Left lobe of liver (tissue), 2 donors: ENCODE measurements around the gene TAF1. TPM values are rescaled to one million over a fixed set of nuclear protein-coding genes. Genes with fewer than 3 reads are reported as not detected.
"Not testable (repeated sequence)": the region's sequence is repeated elsewhere in the genome, so short reads cannot be mapped to it uniquely, and the experiment has no call there.

Experiments used
- ATAC-seq: fragments of 200-7000 bp; cut with Tn5 transposase; one replicate; pipeline ENCODE4 v1.9.1; 2020; ENCODE audit warnings: mild to moderate bottlenecking, moderate library complexity
- DNase-seq: peaks from one replicate; pipeline ENCODE4 v3.0.0-alpha.2; 2020; ENCODE audit warnings: low spot score
- total RNA-seq: library from RNA; stranded (reverse); gene quantifications from one replicate; pipeline ENCODE4 v1.2.1, GENCODE V29; 2021
- donor health status: DM: no; HTN: no; CAD: no; lungs with moderate emphysema.
- donor health status: DM: no; HTN: yes; CAD: no.

The TAF1 gene
- total RNA-seq, 1 donor from 2014 or later = 13.2 TPM

DNA sequence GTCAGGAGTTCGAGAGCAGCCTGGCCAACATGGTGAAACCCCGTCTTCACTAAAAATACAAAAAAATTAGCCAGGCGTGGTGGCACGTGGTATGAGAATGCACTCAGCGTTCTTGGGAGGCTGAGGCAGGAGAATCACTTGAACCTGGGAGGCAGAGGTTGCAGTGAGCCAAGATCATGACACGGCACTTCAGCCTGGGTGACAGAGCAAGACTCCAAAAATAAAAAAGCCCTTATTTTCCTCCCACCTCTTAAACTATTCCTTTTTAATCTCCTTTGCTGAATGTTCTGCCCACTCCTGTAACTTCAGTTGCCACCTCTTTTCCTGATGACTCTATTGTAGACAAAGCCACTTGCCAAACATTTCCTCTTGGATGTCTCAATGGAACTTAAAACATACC, 72.6 kb downstream of the TAF1 start:
- DNase-seq (no peak), ATAC-seq (no peak)

DNA sequence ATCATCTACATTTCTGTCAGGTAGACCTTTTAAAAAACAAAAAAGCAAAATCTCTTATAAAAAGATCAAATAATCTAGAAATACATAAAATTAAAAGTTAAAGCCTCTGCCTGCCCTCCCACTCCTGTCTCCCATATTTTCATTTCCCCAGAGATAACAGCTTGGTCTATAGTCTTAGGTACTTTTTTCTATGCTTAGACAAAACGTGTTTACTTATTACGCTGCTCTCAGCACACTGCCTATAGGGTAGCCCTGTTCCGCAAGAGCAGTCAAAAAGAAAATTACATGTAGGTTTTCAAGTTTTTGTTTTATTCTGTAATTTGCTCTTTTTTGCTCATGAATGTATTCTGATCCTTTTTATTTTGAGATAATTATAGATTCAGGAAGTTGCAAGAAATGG, 73.3 kb downstream of the TAF1 start:
- ATAC-seq (no peak), DNase-seq (no peak)

DNA sequence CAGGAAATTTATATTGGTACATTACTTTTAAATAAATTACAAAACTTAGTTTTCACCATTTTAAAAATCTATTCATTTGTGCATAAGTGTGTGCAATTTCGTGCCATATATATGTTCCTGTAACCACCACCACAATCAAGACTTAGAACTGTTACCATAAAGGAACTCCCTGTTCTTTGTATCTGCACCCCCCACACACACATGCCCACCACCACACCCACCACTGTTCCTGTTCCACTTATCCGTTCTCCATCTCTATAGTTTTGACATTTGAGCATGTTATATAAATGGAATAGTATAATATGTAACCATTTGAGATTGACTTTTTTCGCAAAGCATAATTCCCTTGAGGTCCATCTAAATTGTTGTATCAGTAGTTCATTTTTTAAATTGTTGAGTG, 73.7 kb downstream of the TAF1 start:
- no peak for ATAC-seq
- DNase-seq = no peak

DNA sequence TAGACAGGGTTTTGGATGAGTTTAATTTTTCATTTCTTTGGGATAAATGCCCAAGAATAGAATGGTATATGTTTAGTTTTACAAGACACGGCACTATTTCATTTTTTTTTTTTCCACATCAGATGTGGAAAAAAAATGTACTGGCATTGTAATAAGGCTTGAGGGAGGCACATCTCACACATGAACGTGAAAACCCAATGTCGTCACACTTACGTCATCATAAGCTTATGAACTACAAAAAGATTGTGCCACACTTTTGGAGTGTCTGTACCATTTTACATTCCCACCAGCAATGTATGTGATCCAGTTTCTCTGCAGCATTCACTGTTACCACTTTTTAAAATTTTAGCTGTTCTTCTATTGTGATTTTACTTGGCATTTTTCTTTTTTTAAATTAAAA, 74.2 kb downstream of the TAF1 start:
- no peak for ATAC-seq

DNA sequence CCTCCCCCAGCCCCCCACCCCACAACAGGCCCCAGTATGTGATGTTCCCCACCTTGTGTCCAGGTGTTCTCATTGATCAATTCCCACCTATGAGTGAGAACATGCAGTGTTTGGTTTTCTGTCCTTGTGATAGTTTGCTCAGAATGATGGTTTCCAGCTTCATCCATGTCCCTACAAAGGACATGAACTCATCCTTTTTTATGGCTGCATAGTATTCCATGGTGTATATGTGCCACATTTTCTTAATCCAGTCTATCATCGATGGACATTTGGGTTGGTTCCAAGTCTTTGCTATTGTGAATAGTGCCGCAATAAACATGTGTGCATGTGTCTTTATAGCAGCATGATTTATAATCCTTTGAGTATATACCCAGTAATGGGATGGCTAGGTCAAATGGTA, 75.7 kb downstream of the TAF1 start:
- DNase-seq, ATAC-seq: not testable (repeated sequence)

More for the DNA sequence above, 74.2 kb downstream of the TAF1 start:
- DNase-seq = no peak

DNA sequence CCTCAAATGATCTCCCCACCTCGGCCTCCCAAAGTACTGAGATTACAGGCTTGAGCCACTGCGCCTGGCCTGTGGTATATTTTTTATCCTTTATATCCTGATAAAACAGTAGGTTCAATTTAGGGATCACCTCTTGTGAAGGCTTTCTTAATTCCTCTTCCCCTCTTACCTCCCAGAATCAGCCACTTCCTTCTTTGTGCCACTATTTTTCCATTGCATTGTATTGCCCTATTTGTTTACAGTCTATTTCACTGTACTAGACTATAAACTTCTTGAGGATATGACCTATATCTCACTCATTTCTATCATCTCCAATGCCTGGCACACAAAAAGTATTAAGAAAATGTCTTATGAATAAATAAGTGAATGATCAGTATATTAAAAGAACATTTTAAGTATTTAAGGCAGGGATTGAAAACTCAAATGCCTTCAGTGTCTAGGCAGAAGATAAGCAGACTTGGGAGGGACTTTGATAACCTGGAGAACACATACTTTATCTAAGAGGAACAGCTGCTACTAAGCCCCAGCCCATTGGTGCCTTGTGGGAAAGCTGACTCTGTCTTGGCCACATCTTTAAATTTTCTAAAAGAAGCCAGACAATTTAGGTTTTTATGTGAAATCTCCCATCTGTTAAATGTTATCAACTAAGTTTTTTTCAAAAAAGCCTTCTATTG, 84.4 kb downstream of the TAF1 start:
- DNase-seq = no peak
- ATAC-seq = no peak

DNA sequence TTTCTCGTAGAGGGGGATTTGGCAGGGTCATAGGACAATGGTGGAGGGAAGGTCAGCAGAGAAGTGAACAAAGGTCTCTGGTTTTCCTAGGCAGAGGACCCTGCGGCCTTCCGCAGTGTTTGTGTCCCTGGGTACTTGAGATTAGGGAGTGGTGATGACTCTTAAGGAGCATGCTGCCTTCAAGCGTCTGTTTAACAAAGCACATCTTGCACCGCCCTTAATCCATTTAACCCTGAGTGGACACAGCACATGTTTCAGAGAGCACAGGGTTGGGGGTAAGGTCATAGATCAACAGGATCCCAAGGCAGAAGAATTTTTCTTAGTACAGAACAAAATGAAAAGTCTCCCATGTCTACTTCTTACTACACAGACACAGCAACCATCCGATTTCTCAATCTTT, 85.4 kb downstream of the TAF1 start:
- not testable (repeated sequence) for DNase-seq, ATAC-seq

DNA sequence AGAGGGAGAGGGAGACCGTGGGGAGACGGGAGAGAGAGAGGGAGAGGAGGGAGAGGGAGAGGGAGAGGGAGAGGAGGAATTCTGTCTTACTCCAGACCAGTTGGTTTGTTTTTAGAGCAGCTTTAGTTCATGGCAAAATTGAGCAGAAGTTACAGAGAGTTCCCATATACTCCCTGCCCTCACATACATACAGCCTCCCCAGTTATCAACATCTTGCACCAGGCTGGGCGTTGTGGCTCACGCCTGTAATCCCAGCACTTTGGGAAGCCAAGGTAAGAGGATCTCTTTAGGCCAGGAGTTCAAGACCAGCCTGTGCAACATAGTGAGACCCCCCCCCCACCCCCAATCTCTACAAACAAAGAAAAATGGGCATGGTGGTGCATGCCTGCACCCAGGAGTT, 86.9 kb downstream of the TAF1 start:
- no peak for DNase-seq
- no peak for ATAC-seq

DNA sequence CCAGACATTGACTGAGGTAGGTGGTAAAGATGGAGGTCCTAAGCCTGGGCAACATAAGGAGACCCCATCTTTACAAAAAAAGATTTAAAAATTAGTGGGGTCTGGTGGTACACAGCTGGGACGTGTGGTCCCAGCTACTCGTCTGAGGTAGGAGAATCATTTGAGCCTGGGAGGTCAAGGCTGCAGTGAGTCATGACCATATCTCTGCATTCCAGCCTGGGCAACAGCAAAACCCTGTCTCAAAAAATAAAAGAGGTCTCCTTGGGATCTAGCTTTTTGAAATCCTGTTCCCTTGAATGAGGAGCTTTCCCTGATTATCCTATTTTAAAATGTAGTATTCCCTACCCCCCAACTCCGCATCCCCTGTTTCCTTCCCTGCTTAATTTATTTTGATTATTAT, 88.1 kb downstream of the TAF1 start:
- ATAC-seq = no peak
- no peak for DNase-seq

DNA sequence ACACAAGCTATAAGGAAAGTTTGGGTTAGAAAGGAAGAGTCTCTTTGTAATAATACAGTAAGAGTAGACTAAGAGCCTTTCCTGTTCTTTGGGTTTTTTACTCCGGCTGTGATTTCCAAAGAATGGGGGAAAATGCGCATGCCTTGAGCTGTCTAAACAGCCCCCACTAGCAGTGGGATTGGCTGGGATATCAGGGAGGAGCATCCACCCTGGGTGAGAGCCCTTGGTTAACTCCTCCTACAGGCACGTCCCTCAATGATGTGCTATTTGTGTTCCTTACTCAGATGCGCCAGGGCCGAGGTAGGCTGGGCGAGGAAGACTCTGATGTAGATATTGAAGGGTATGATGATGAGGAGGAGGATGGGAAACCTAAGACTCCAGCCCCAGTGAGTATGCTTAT, 92.7 kb downstream of the TAF1 start:
- ATAC-seq (no peak), DNase-seq (no peak)

DNA sequence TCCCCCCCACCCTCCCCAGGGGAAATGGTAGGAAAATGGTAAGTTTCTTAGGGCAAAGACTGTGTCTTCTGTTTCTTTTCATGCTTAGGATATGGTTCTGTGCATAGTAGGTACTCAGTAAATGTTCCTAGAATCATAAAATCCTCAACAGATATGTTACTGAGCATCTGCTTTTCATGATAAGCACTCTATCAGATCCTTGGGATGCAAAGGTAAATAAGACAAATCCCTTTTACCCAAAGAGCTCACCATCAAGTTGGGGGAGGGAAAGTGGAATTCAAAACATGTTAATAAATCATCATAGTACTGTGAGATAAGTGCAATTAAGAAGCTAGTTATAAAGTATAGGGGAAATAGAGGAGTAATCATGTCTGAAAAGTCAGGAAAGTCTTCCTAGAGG, 98.8 kb downstream of the TAF1 start:
- DNase-seq = no peak
- ATAC-seq = no peak

DNA sequence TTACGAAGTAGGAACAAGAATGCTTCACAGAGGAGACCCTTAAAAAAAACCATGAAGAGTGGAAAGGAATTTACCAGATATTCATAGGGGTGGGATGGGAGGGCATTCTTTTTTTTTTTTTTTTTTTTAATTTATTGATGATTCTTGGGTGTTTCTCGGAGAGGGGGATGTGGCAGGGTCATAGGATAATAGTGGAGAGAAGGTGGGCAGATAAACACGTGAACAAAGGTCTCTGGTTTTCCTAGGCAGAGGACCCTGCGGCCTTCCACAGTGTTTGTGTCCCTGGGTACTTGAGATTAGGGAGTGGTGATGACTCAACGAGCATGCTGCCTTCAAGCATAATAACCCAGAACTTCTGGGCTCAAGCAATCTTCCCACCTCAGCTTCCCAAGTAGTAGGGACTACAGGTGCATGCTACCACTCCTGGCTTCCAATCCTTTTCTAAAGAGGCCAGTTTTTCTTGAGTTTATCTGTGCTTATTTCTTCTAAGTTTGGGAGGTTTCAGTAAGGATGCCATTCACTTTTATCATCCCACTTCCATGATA, 100.9 kb downstream of the TAF1 start:
- ATAC-seq (no peak), DNase-seq (no peak)

DNA sequence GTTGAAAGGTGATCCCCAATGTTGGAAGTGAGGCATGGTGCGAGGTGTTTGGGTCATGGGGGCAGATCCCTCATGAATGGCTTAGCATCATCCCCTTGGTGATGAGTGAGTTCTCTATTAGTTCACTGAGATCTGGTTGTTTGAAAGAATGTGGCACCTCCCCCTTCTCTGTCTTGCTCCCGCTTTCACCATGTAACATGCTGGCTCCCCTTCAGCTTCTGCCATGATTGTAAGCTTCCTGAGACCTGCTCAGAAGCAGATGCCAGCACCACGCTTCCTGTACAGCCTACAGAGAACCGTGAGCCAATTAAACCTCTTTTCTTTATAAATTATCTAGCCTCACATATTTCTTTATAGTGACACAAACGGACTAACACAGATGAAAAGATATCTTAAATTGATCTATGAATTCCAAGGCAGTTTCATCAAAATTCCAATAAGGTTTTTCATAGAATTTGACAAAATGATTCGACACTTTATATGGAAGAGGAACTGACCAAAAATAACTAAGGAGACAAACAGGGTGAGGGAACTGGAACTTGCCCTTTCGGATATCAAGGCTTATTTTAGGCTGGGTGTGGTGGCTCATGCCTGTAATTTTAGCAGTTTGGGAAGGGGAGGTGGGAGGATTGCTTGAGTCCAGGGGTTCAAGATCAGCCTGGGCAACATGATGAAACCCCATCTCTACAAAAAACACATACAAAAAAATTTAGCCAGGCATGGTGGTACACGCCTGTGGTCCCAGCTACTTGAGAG, 109.8 kb downstream of the TAF1 start:
- DNase-seq (no peak), ATAC-seq (no peak)

DNA sequence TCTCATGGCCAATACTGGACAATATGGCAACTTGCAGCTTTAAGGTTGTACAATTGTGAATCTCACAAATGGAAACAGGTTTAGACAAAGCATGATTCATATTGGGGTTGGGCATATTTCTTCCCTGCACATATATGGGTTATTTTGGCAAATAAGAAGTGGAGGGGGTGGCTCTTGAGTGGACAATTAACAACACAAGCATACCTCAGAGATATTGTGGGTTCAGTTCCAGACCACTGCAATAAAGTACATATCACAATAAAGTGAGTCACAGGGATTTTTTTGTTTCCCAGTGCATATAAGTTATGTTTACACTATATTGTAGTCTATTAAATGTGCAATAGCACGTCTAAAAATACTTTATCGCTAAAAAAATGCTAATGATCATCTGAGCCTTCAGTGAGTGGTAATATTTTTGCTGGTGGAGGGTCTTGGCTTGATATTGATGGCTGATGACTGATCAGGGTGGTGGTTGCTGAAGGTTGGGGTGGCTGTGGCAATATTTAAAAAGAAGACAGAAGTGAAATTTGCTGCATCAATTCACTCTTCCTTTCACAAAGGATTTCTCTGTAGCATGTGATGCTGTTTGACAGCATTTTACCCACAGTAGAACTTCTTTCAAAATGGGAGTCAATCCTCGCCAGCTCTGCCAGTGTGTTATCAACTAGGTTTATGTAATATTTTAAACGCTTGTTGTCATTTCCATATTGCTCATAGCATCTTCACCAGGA, 116.2 kb downstream of the TAF1 start:
- DNase-seq (no peak), ATAC-seq (no peak)

DNA sequence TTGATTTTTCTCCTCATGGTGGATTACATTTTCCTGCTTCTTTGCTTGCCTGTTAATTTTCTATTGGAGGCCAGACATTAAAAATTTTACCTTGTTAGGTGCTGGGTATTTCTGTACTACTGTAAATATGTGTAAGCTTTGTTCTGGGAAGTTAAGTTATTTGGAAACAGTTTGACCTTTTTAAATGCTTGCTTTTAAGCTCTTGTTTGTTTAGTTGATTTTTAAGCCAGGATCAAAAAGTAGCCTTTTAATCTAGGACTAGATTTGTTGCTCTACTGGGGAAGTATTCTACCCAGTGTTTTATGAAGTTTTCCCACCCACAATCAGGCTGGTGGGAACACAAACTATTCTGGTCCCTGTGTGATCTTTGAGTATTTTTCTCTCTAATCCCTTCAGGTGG, 121.7 kb downstream of the TAF1 start:
- peak; percentile 49 for ATAC-seq
- DNase-seq = no peak

DNA sequence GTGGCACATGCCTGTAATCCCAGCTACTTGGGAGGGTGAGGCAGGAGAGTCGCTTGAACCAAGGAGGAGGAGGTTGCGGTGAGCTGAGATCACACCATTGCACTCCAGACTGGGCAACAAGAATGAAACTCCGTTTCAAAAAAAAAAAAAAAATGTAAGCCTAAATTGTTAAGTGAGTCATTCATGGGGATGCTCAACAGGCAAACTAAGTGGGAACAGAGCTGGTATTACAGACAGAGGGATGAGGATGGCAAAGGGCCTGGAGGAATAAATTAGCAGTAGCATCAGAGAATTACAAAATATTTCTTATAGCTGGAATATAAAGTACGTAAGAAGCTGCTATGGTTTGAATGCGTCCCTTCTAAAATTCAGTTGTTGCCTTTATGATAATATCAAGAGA, 123.4 kb downstream of the TAF1 start:
- DNase-seq (no peak), ATAC-seq (no peak)

DNA sequence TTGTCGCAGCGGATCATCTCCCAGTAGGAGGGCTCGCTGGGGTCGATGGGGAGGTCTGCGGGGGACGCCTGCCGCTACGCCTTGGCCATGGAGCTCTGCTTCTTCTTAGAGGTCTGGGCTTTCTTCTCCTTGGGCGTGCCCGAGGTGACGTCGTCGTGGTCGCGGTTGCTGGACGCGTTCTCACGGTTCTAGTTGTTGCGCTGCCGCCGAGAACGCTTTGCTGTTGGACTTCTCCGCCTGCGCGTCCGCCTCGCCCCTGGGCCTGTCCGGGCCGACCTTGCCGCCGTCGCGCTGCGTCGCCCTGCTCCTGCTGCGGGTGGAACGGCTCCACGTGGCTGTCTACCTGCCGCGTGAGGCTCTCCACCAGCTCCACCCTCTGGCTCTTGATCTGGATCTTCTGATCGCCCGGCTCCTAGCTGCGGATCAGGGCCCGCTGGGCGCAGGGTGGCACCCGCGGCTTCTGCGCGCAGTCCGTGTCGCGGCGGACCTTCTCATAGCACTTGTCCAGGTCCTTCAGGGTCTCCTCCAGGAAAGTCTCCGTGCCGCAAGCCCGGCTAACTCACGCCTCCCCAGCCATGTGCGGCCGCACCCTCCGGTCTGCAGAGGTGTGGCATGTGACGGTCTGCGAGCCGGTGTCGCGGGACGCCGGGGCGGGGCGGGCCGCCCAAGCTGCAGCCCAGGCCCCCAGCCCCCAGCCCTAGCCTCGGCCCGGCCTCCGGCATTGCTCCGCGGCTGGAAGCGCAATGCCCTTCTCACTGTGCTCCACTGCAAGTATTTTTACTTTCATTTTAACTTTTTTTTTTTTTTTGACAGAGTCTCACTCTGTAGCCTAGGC, 126.3 kb downstream of the TAF1 start:
- ATAC-seq (peak; percentile 84), DNase-seq (peak; percentile 46)

DNA sequence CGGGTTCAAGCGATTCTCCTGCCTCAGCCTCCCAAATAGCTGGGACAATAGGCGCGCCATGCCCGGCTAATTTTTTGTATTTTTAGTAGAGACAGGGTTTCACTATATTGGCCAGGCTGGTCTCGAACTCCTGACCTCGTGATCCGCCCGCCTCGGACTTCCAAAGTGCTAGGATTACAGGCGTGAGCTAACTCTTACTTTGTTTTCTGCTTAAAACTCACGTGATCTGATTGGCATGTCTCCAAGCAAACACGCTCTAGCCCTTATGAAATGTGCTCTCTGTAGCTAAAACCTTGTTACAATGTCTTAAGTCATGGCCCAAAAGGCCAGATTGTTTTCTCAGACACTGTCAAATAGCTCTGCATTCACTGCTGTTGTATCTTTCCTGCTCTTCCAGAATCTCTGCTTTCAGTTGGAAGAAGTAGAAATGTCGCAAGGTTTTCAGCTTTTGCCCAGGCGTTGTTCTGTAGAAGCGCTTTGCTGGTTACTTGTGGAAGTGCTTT, 127.0 kb downstream of the TAF1 start:
- ATAC-seq (peak; percentile 42), DNase-seq (peak; percentile 34)

DNA sequence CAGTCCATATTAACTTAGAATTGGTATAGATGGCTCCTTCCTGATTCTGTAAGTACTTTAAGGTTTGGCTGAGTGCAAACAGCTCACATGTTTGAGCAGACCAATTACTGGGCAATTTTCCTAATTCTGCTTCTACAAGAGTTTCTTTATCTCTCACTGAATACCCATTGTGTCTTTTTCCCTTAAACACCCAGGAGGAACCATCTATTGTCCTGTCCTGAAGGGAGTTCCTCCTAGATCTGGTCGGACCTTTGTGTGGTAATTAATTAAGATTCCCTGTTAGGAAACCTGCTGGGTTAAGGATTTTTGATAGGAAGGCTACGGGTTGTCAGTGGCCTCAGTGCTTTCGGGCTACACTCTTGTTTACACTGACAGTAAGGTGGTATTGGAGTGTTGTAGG, 129.8 kb downstream of the TAF1 start:
- ATAC-seq, DNase-seq: not testable (repeated sequence)

DNA sequence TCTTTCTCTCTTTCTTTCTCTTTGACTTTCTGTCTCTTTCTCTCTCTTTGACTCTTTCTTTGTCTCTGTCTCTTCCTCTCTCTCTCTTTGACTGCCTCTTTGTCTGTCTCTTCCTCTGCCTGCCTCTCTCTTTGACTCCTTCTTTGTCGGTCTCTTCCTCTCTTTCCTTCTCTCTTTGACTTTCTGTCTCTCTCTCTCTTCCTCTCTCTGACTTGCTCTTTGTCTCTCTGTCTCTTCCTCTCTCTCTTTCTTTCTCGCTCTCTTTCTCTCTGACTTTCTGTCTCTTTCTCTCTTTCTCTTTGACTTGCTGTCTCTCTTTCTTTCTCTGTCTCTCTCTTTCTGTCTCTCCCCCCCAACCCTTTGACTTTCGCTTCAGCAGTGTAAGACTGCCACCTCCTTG, 130.3 kb downstream of the TAF1 start:
- DNase-seq (no peak), ATAC-seq (no peak)

DNA sequence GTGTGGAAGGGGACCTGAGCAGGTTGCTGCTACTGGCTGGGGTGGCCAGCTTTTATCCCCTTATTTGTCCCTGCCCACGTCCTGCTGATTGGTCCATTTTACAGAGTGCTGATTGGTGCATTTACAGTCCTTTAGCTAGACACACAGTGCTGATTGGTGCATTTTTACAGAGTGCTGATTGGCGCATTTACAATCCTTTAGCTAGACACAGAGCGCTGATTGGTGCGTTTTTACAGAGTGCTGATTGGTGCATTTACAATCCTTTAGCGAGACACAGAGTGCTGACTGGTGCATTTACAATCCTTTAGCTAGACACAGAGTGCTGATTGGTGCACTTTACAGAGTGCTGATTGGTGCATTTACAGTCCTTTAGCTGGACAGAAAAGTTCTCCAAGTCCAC, 135.9 kb downstream of the TAF1 start:
- DNase-seq, ATAC-seq: not testable (repeated sequence)
